ENCODE data around the gene GMCL2. TPM values are rescaled to one million over a fixed set of nuclear protein-coding genes. Genes with fewer than 3 reads are reported as not detected.

GMCL2 gene
- total and polyA plus RNA-seq, 9 of the 15 experiments (the other 6 are each of a cell fraction or from before 2014, with no cell fraction given) = 0.04 TPM; not detected in 8

DNA sequence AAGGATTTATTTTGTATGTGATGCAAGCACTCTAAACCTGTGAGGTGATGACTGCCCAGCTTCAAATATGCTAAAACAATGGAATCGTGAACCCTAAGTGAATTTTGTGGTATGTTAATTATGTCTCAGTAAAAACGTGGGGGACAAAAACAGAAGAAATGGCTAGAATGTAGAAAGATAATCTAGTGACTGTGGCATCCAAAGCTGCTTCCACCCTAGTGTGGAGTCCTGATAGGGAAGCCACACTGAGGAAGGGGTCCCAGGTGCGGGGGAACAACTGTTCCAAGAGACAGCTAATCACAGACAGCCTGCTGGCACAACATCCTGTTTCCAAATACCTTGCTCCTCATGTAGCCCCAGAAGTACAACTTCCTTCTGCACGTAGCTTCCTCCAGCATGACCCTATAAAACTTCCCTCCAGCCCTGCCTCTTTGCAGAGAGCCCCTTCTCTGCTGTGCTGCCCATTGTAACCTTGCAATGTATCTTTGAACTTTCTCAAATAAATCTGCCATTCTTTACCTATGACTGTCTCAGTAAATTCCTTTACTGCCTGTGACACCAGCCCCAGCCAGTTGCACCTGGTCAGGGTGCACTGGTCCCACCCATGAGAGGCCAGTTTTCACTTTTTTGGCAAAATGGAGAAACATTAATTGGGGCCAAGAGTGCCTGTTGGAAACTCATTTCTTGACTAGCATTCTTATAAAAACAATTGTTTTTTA, 4.9 kb downstream of the GMCL2 start (continued):
- TF ChIP-seq HBP1 (CRISPR knock-in tag; IDR thresholded peaks at IDR 0.05) (no peak), MTA3 (IDR thresholded peaks at IDR 0.05; ENCODE audit: borderline replicate concordance) (0 out of 2 replicates have a peak, but pooled peaks have one; percentile 22), CEBPZ (IDR thresholded peaks at IDR 0.05; ENCODE audit: borderline replicate concordance, low read depth, low read length) (no peak), ILK (tag; IDR thresholded peaks at IDR 0.05; ENCODE audit: borderline replicate concordance, low read depth) (no peak), PRDM10 (IDR thresholded peaks at IDR 0.05; ENCODE audit: partially characterized antibody) (no peak), NR2C2 (CRISPR knock-in tag; IDR thresholded peaks at IDR 0.05) (no peak), NR2C2 (tag; IDR thresholded peaks at IDR 0.05) (no peak), PKNOX1 (IDR thresholded peaks at IDR 0.05) (no peak), SNRNP70 (optimal IDR thresholded peaks at IDR 0.05; ENCODE audit: low read depth, low read length) (no peak), RUNX1 (IDR thresholded peaks at IDR 0.05; ENCODE audit: low read depth) (no peak)
- TF ChIP-seq, protein P1, sequence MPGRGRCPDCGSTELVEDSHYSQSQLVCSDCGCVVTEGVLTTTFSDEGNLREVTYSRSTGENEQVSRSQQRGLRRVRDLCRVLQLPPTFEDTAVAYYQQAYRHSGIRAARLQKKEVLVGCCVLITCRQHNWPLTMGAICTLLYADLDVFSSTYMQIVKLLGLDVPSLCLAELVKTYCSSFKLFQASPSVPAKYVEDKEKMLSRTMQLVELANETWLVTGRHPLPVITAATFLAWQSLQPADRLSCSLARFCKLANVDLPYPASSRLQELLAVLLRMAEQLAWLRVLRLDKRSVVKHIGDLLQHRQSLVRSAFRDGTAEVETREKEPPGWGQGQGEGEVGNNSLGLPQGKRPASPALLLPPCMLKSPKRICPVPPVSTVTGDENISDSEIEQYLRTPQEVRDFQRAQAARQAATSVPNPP (IDR thresholded peaks at IDR 0.05; ENCODE audit: borderline replicate concordance, insufficient read depth, insufficient read length) = no peak
- TF ChIP-seq, protein P2, sequence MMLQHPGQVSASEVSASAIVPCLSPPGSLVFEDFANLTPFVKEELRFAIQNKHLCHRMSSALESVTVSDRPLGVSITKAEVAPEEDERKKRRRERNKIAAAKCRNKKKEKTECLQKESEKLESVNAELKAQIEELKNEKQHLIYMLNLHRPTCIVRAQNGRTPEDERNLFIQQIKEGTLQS (IDR thresholded peaks at IDR 0.05) = 0 out of 2 replicates have a peak, but pooled peaks have one; percentile 24
- TF ChIP-seq, protein P2 (CRISPR knock-in tag; conservative IDR thresholded peaks at IDR 0.05) = no peak

Data from K562 (cell line).